IMR-90 (cell line): Measurements from ENCODE around the gene C6orf15. TPM values are rescaled to one million over a fixed set of nuclear protein-coding genes. Genes with fewer than 3 reads are reported as not detected.

ENCODE experiments used
- ATAC-seq: fragments of 200-7000 bp; cut with Tn5 transposase; 2 replicates; pipeline ENCODE4 v1.9.1; 2020; ENCODE audit warnings: low read depth, mild to moderate bottlenecking, moderate library complexity
- BruUV-seq: library from RNA; stranded (reverse); fragments of 400-500 nt; replicated peaks from 2 replicates; lab custom pipeline; 2021; lab: Mats Ljungman, UMichigan
- CTCF ChIA-PET: fragments of 300-600 bp; formaldehyde crosslinking; extraction: SDS; loops from one replicate; lab custom pipeline; 2021; ENCODE audit warnings: antibody characterized with exemption; lab: Yijun Ruan, JAX
- POLR2A ChIA-PET: fragments of 300-600 bp; sonication (Branson Sonifier 250); formaldehyde crosslinking; loops from one replicate; lab custom pipeline; 2022; ENCODE audit warnings: antibody characterized with exemption; ENCODE audit not compliant: unreplicated experiment; lab: Charles Lee
- DNase-seq: peaks from one replicate; pipeline ENCODE4 v3.0.0; 2013
- H2AFZ ChIP-seq: replicated peaks from 2 replicates; pipeline ENCODE3; 2013; ENCODE audit warnings: low read length, mild to moderate bottlenecking; ENCODE audit not compliant: poor library complexity
- H2AK5ac ChIP-seq: 2 replicates; pipeline ENCODE4 v1.6.1; 2013; ENCODE audit warnings: low read depth, low read length, inconsistent platforms
- H2AK9ac ChIP-seq: replicated peaks from 2 replicates; pipeline ENCODE3; 2013; ENCODE audit warnings: mild to moderate bottlenecking, low read depth, low read length, moderate library complexity; ENCODE audit not compliant: poor library complexity
- H2BK120ac ChIP-seq: 2 replicates; pipeline ENCODE4 v1.6.1; 2013; ENCODE audit warnings: low read depth, low read length, inconsistent platforms
- H2BK15ac ChIP-seq: 3 replicates; pipeline ENCODE4 v1.6.1; 2013; ENCODE audit warnings: low read depth, low read length, inconsistent platforms
- H2BK20ac ChIP-seq: 2 replicates; pipeline ENCODE4 v1.6.1; 2013; ENCODE audit warnings: low read depth, mild to moderate bottlenecking, inconsistent platforms, low read length, moderate library complexity
- H2BK5ac ChIP-seq: 2 replicates; pipeline ENCODE4 v1.6.1; 2013; ENCODE audit warnings: mild to moderate bottlenecking, low read depth, low read length, inconsistent platforms; ENCODE audit not compliant: poor library complexity, severe bottlenecking
- H3K14ac ChIP-seq: replicated peaks from 2 replicates; pipeline ENCODE4 v1.6.1; 2013; ENCODE audit warnings: low read depth, low read length, inconsistent platforms
- H3K18ac ChIP-seq: 2 replicates; pipeline ENCODE4 v1.6.1; 2013; ENCODE audit warnings: low read depth, low read length, control low read depth
- H3K23ac ChIP-seq: 2 replicates; pipeline ENCODE4 v1.6.1; 2013; ENCODE audit warnings: low read depth, low read length, inconsistent platforms
- H3K27ac ChIP-seq: 2 replicates; pipeline ENCODE4 v1.5.1; 2013; ENCODE audit warnings: mild to moderate bottlenecking, control low read depth, low read length; ENCODE audit not compliant: insufficient read depth
- H3K27me3 ChIP-seq: 2 replicates; pipeline ENCODE4 v1.6.1; 2013; ENCODE audit warnings: low read length; ENCODE audit not compliant: control insufficient read depth, insufficient read depth
- H3K36me3 ChIP-seq: 2 replicates; pipeline ENCODE4 v1.6.1; 2013; ENCODE audit warnings: low read length, mixed read lengths; ENCODE audit not compliant: control insufficient read depth, insufficient read depth
- H3K4ac ChIP-seq: 2 replicates; pipeline ENCODE4 v1.6.1; 2013; ENCODE audit warnings: low read depth, low read length, inconsistent platforms
- H3K4me1 ChIP-seq: 2 replicates; pipeline ENCODE4 v1.6.1; 2013; ENCODE audit warnings: low read length, mixed read lengths; ENCODE audit not compliant: control insufficient read depth, insufficient read depth
- H3K4me2 ChIP-seq: 2 replicates; pipeline ENCODE4 v1.6.1; 2013; ENCODE audit warnings: low read depth, mild to moderate bottlenecking, control low read depth, low read length, moderate library complexity
- H3K4me3 ChIP-seq: 2 replicates; pipeline ENCODE4 v1.5.1; 2013; ENCODE audit warnings: low read depth, mild to moderate bottlenecking, control low read depth, low read length, moderate library complexity; ENCODE audit not compliant: insufficient read depth
- H3K56ac ChIP-seq: 2 replicates; pipeline ENCODE4 v1.6.1; 2013; ENCODE audit warnings: low read length, inconsistent platforms; ENCODE audit not compliant: insufficient read depth; ENCODE audit errors: extremely low read depth
- H3K79me1 ChIP-seq, 2 experiments: 2 replicates each; pipeline ENCODE4 v1.6.1; 2013; ENCODE audit warnings: low read length in 2 of 2, inconsistent platforms in 1 of 2, low read depth in 1 of 2
- H3K9ac ChIP-seq: 2 replicates; pipeline ENCODE4 v1.6.1; 2013; ENCODE audit warnings: low read depth, low read length, control low read depth
- H3K9me1 ChIP-seq: 2 replicates; pipeline ENCODE4 v1.6.1; 2013; ENCODE audit warnings: low read length, inconsistent platforms; ENCODE audit not compliant: insufficient read depth
- H3K9me3 ChIP-seq: 2 replicates; pipeline ENCODE4 v1.6.1; 2013; ENCODE audit warnings: low read length; ENCODE audit not compliant: control insufficient read depth, insufficient read depth
- H4K20me1 ChIP-seq: 2 replicates; pipeline ENCODE4 v1.6.1; 2013; ENCODE audit warnings: low read length, inconsistent platforms; ENCODE audit not compliant: insufficient read depth
- H4K5ac ChIP-seq: 2 replicates; pipeline ENCODE4 v1.6.1; 2013; ENCODE audit warnings: mild to moderate bottlenecking, low read depth, low read length, control low read depth
- H4K8ac ChIP-seq, 2 experiments: 2 replicates each; pipeline ENCODE4 v1.6.1; 2013; ENCODE audit warnings: low read depth in 2 of 2, low read length in 2 of 2, control low read depth in 1 of 2, inconsistent platforms in 1 of 2
- H4K91ac ChIP-seq: 2 replicates; pipeline ENCODE4 v1.6.1; 2013; ENCODE audit warnings: low read depth, low read length, inconsistent platforms; ENCODE audit not compliant: insufficient read depth
- BHLHE40 ChIP-seq: fragments of 150-350 bp; IDR thresholded peaks from 2 replicates; pipeline ENCODE4 v1.6.1; 2016; ENCODE audit warnings: mild to moderate bottlenecking, low read depth, low read length
- CEBPB ChIP-seq: IDR thresholded peaks from 2 replicates; pipeline ENCODE4 v1.6.1; 2012; ENCODE audit warnings: low read depth, low read length, improper control_type of control experiment
- CTCF ChIP-seq: conservative IDR thresholded peaks from 2 replicates; pipeline ENCODE4 v1.5.1; 2012; ENCODE audit warnings: mild to moderate bottlenecking, low read depth, low read length, improper control_type of control experiment
- ELK1 ChIP-seq: fragments of 150-350 bp; IDR thresholded peaks from 2 replicates; pipeline ENCODE4 v1.6.1; 2016; ENCODE audit warnings: low read depth, mild to moderate bottlenecking, low read length, moderate library complexity, borderline replicate concordance
- FOS ChIP-seq: fragments of 150-350 bp; IDR thresholded peaks from 2 replicates; pipeline ENCODE4 v1.6.1; 2016; ENCODE audit warnings: low read depth, low read length
- MAFK ChIP-seq: IDR thresholded peaks from 2 replicates; pipeline ENCODE4 v1.6.1; 2012; ENCODE audit warnings: low read depth, low read length, improper control_type of control experiment
- MAZ ChIP-seq: IDR thresholded peaks from 2 replicates; pipeline ENCODE4 v1.6.1; 2012; ENCODE audit warnings: low read depth, mild to moderate bottlenecking, low read length, improper control_type of control experiment, moderate library complexity, borderline replicate concordance
- MXI1 ChIP-seq: IDR thresholded peaks from 2 replicates; pipeline ENCODE4 v1.6.1; 2012; ENCODE audit warnings: low read depth, mild to moderate bottlenecking, low read length, moderate library complexity, borderline replicate concordance
- NFE2L2 ChIP-seq: fragments of 150-350 bp; IDR thresholded peaks from 2 replicates; pipeline ENCODE4 v1.6.1; 2016; ENCODE audit warnings: low read depth, mild to moderate bottlenecking, low read length
- RAD21 ChIP-seq: IDR thresholded peaks from 2 replicates; pipeline ENCODE4 v1.6.1; 2012; ENCODE audit warnings: low read length, improper control_type of control experiment
- RCOR1 ChIP-seq: IDR thresholded peaks from 2 replicates; pipeline ENCODE4 v1.6.1; 2012; ENCODE audit warnings: mild to moderate bottlenecking, low read length, improper control_type of control experiment; ENCODE audit not compliant: insufficient replicate concordance
- RFX5 ChIP-seq: IDR thresholded peaks from 2 replicates; pipeline ENCODE4 v1.8.0; 2012; ENCODE audit warnings: low read depth, mild to moderate bottlenecking, low read length, moderate library complexity
- SMC3 ChIP-seq: fragments of 150-350 bp; IDR thresholded peaks from 2 replicates; pipeline ENCODE4 v1.6.1; 2016; ENCODE audit warnings: low read depth, mild to moderate bottlenecking, antibody characterized with exemption, low read length, moderate library complexity
- USF2 ChIP-seq: fragments of 150-350 bp; IDR thresholded peaks from 2 replicates; pipeline ENCODE4 v1.6.1; 2017; ENCODE audit warnings: mild to moderate bottlenecking, antibody characterized with exemption, low read length, low read depth
- WGBS, 2 experiments: methylation state at CpG; one replicate each; pipeline versions ENCODE4 v1.1.5 to v1.1.7; 2013; ENCODE audit warnings: missing lambda C conversion rate in 2 of 2; ENCODE audit not compliant: insufficient read length in 1 of 2; ENCODE audit errors: extremely low coverage in 2 of 2; 5-methylcytosine and 5-hydroxymethylcytosine counted together
- dilution Hi-C: fragments of 300-500 bp; cut with HindIII; formaldehyde crosslinking; loops from one replicate; pipeline ENCODE4 v1.14.3; 2018; ENCODE audit warnings: low sequenced_read_pairs; ENCODE audit not compliant: unreplicated experiment
- in situ Hi-C: fragments of 300-500 bp; cut with MboI; formaldehyde crosslinking; loops from 3 replicates; pipeline ENCODE4 v1.14.3; 2019; ENCODE audit warnings: low sequenced_read_pairs, inconsistent platforms, mixed read lengths
- intact Hi-C: fragments of 100-400 bp; cut with micrococcal nuclease; formaldehyde crosslinking; loops from 2 replicates; pipeline ENCODE4 v1.10.0; 2022
- polyA plus RNA-seq, 3 experiments: library from polyadenylated mRNA; depleted of rRNA; stranded (reverse); fragments of >200 nt; gene quantifications; 2 replicates each; pipeline ENCODE4 v1.2.3, GENCODE V29; 2012; ENCODE audit warnings: low replicate concordance in 1 of 3
- total RNA-seq: library from RNA; depleted of rRNA; stranded (reverse); fragments of >200 nt; gene quantifications from 2 replicates; pipeline ENCODE4 v1.2.3, GENCODE V29; 2012

C6orf15 gene
- total and polyA plus RNA-seq, 2 of the 4 experiments (the other 2 are of a cell fraction): not detected

GRCh38 chr6:31161216-31162126 lies 49.1 kb upstream of the C6orf15 start:
- WGBS, 2 experiments: 92% methylated on average over 4 of the region's 19 CpGs; no CpG with 5 or more reads in 1 of the 2 experiments
- TF ChIP-seq RFX5 (no peak), MAZ (no peak), CEBPB (no peak), ELK1 (no peak), RAD21 (no peak), CTCF (no peak), SMC3 (no peak), USF2 (no peak), MAFK (no peak), RCOR1 (no peak), MXI1 (no peak), FOS (no peak), NFE2L2 (no peak), BHLHE40 (no peak)

More at GRCh38 chr6:31161216-31162126, 49.1 kb upstream of the C6orf15 start:
- dilution Hi-C loops (no loop called here), intact Hi-C loops (no loop called here), in situ Hi-C loops (no loop called here)
- Histone ChIP-seq H3K4me2 (no peak overlapping the region), H2AK5ac (no peak overlapping the region), H2BK120ac (no peak overlapping the region), H4K8ac (no peak overlapping the region), H3K79me1 (peaks cover 14 to 49% of the 10 kb centered on the region in 2 experiments), H3K9me1 (peaks cover 13% of the 10 kb centered on the region), H2BK15ac (no peak overlapping the region), H3K23ac (peak overlapping the region; percentile 82; the same call in 1 of the 2 replicates), H3K4me3 (no peak overlapping the region), H3K9ac (no peak overlapping the region), H4K20me1 (peaks cover 4% of the 10 kb centered on the region), H2BK20ac (no peak overlapping the region), H2AFZ (no peak overlapping the region), H3K4ac (no peak overlapping the region), H2BK5ac (no peak overlapping the region), H2AK9ac (peak overlapping the region; percentile 32), H3K18ac (no peak overlapping the region), H4K91ac (no peak overlapping the region), H3K14ac (no peak overlapping the region), H3K9me3 (no peaks in the 10 kb centered on the region), H3K27ac (no peak overlapping the region), H3K27me3 (no peaks in the 10 kb centered on the region), H4K5ac (no peak overlapping the region), H3K36me3 (no peaks in the 10 kb centered on the region; the same call in 1 of the 2 replicates), H3K56ac (no peak overlapping the region), H3K4me1 (peaks cover 10% of the 10 kb centered on the region)
- no peak for DNase-seq
- BruUV-seq: no TSS peak
- ChIA-PET POLR2A (no interaction called here), CTCF (no interaction called here)
- no peak for ATAC-seq
